Superior temporal gyrus (tissue), 1 donor: ENCODE results near the gene POLR1G.

ENCODE experiments used
- DNase-seq: peaks from one replicate; pipeline ENCODE4 v3.0.0-alpha.2; 2016; ENCODE audit errors: extremely low spot score

POLR1G gene, protein sequence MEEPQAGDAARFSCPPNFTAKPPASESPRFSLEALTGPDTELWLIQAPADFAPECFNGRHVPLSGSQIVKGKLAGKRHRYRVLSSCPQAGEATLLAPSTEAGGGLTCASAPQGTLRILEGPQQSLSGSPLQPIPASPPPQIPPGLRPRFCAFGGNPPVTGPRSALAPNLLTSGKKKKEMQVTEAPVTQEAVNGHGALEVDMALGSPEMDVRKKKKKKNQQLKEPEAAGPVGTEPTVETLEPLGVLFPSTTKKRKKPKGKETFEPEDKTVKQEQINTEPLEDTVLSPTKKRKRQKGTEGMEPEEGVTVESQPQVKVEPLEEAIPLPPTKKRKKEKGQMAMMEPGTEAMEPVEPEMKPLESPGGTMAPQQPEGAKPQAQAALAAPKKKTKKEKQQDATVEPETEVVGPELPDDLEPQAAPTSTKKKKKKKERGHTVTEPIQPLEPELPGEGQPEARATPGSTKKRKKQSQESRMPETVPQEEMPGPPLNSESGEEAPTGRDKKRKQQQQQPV

DNA sequence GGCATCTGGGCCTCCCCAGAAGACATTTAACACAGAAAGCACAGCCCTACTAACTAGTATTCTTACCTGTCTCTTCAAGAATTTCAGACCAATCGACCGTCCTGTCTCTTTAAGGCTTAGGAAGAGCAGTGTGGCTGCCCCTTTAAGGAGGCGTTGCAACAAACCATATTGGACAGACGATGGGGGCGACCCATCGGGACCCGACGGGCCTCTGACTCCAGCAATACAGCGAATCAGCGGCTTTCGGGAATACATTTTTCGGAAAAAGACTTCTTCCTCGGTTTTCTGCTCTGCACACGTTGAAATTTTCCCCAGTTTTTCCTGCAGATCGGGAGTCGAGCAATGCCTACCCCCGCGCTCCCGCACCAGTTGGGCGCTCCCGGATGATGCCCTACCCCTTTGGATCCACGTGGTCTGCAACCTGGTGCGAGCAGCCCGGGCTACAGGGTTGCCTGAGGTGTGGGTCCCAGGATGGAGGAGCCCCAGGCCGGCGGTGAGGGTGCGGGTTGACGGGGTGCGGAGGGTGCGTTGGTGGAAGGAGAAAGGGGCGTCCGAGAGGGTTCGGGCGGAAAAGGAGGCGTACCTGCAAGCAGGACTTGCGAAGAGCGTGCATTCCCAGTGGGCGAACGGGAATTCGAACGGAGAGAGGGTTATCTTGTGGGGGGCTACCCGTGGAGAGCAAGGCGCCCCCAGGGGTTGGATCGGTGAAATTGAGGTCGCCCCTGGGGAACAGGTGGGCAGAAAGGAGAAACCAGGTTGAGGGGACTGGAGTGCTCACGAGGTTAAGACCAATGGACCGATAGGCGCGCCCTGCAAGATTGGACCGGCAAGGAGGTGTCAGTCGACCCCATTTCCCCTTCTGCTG lies at the start of gene POLR1G:
POLR1G (plus strand) TSS at position 419 of the 865 bp plus-strand sequence; CDS start at position 472, 53 bp downstream.
- peak; percentile 97 for DNase-seq

DNA sequence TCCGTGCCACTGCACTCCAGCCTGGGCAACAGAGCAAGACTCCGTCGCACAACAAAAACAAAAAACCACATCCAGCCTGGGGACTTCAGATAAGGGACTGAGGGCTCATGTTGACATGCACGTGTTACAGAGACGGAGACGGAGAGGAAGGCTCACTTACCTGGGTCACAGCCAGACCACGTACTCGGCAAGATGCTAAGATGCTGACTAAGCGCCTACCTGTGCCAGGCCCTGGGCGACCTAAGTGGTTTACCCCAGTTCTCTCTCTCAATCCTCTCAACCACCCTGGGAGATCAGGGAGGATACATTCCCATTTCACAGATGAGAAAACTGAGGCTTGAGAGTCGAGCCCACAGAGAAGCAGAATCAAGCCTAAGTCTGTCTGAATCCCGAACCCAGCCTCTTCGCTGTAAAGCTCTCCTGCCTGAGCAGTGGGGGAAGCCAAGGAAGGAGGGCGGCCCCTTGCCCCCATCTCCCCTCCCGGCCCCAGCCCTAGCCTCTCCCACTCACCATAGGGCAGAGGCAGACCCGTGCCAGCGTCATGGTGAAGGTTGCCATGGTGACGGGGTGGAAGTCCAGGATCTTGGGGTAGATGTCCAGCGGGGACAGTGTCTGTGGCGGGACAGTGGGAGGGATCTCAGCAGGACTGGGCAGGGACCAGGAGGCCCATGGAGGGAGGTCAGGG lies 49.5 kb upstream of the POLR1G start:
- no peak for DNase-seq

DNA sequence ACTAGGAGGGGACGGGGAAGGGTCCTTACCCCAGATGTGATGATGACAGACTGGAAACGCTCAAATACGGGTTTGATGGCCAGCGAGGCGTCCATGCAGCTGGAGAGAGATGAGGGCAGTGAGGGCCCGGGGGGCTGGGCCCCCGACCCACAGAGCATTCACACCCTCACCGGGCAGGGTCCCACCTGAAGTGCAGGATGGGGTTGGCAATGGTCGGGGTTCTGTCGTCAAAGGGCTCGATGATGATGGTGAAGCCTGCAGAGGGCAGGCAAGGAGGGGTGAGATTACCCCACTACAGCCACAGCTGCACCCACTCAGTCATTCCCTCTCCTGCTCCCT lies 49.0 kb upstream of the POLR1G start:
- no peak for DNase-seq

DNA sequence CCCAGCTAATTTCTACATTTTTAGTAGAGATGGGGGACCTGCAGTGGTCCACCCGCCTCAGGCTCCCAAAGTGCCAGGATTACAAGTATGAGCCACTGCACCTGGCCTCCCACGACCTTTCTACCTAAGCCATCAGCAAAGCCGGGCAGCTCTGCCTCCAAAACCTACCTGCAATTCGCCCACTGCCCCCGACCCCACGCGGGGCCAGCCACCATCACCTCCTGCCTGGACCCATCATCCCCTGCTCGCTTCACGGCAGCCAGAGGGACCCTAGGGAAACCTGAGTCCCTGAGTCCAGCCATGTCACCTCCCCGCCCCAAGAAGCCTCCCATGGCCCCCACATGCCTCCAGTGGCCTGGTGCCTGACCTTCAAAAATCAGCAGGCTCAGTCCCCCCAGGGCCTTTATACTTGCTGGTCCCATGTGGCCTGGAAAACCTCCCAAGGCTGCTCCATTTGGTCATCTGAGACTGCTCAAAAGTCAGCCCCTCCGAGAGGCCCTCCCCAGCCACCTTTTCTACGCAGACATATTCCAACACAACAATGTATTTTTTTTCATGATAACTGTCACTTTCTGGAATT lies 48.1 kb upstream of the POLR1G start:
- no peak for DNase-seq

DNA sequence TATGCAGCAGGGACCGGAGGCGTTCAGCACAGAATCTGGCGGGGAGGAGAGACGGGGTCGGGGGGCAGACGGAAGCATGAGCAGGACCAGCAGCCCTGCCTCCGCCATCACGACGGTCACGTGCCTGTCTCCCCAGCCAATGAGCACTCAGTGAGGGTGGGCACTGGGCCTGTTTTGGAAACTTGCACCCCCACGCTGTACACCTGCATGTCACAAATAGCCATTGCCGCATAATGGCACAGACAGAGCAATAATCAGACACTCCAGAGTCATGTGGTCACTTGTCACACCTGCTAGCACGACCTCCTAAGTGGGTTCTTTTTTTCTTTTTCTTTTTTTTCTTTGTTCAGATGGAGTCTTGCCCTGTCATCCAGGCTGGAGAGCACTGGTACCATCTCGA lies 44.8 kb upstream of the POLR1G start:
- DNase-seq = no peak

DNA sequence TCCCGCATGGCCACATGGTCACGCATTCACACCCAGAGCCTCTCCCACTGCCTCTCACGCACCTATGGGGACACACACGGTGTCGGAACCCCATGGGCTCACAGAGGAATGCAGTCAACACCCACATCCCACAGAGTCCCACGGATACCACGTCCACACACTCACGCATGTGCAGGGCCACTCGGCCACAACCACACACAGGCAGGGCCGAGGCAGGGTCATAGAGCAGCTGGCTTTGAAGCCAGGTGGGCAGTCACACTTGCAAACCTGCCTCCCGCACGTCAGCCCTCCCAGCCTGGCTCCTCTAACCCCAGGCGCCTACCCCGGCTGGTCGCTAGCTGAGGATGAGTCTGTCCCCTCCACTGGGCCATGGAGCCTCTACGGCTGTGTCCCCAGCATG lies 44.2 kb upstream of the POLR1G start:
- no peak for DNase-seq

DNA sequence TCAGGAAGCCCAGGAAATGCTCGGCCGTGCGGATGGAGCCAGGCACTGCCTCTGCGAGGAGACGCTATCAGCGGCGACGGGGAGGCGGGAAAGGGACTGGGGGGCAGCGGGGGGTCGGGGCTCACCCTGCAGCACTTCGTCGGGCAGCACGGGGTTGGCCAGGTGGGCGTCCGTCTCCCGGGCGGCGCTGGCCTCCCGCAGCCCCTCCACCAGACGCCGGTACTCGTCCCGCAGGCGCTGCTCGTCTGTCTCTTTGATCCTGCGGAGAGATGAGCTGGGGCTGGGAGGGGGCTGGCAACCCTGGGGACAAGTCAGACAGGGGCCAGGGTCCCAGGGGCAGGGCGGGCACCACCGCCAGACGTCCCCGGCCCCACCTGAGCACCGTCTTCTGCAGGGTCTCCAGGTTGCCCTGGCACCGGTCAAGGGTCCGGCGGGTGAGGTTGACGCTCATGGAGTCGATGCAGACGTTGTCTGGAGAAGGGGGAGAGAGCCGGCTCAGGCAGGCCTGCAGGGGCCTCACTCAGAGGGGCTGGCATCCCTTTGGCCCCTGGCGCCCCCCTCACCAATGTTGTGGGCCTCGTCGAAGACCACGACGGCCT lies 42.5 kb upstream of the POLR1G start:
- DNase-seq = no peak

DNA sequence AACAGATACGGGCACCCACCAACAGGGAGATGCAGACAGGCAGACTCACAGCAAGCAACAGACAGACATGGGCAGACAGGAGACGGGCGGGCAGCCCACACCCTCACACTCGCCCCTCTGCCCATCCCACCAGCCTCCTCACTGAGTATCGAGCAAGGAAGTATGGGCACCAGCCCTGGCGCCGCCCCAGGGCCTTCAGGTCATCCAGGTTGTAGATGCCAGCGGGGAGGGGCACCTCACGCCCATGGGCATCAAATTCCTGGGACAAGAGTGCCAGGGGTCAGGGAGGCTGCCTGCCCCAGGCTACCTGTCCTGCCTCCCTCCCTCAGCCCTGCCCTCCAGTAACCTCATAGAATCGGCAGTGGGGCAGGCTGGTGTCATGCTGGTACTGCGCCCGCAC lies 41.7 kb upstream of the POLR1G start:
- DNase-seq = no peak

DNA sequence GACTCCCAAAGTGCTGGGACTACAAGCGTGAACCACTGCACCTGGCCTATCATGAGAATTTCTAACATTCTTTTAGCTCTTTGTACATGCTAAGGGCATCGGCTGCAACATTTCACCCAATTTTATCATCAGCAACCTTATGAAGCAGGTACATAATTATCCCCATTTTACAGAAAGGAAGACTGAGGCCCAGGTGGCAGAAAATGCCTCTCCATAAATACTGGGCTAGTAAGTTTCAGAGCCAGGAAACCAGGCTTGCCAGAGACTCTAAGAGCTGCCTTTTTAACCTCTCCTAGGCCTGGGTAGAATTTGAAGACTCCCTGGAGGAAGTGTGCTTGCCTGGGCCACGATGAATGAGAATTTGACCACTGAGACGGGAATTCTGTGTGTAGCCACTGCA lies 38.3 kb upstream of the POLR1G start:
- DNase-seq = no peak

DNA sequence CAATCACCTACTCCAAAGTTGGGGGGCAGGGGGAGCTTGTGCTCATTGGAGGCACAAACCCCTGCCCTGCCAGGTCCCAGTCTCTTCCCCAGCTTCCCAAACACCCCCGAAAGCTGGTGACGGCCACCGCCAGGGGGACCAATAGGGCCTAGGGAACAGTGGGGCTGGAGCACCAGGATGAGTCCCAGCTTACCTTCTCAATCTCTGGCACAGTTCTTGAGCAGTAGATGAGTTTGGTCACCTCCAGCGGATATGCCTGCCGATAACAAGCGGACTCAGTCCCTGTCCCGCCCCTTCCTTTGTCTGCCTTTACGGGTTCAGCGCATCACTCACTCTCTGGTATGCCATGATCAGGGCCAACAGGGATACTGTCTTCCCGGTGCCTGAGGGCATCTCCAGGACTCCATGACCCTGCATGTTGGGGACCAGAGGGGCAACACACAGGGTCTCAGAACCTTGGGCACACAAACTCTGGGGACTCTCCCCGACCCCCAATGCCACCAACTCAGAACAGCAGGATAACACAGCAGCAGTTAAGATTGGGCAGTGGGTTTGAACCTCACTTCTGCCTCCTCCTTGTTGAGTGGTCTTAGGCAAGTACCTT lies 37.6 kb upstream of the POLR1G start:
- no peak for DNase-seq

DNA sequence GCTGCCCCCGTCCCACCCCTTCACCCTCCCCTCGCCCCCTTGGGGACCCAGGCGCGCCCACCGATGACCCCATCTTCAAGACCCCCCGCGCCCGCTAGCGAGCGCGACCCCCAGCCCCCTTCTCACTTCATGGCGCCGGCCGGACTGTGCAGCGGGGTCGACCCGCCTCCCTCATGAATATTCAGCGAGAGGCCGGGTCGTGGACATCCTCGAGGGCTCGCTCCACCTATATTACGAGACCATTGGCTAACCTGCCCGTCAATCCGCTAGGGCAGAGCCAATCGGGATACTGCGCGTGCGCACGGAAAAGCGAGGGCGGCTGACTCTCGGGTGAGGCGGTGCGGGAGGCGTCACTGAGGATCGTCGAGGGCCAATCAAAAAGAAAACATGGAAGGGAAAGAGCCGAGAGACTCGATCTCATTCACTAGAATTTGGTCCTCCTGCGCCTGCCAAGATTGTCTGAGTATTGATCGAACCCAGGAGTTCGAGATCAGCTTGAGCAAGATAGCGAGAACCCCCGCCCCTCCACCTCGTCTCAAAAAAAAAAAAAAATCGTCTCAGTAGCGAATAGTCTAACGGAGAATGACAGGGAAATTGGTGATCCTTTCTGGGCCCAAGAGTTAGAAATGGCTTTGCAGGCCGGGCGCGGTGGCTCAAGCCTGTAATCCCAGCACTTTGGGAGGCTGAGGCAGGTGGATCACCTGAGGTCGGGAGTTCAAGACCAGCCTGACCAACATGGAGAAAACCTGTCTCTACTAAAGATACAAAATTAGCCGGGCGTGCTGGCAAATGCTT lies 35.8 kb upstream of the POLR1G start, which contains the start of gene ERCC2:
ERCC2 (minus strand) TSS at position 164 of the 795 bp plus-strand sequence; CDS start at position 131, 33 bp downstream.
- peak; percentile 99 for DNase-seq

DNA sequence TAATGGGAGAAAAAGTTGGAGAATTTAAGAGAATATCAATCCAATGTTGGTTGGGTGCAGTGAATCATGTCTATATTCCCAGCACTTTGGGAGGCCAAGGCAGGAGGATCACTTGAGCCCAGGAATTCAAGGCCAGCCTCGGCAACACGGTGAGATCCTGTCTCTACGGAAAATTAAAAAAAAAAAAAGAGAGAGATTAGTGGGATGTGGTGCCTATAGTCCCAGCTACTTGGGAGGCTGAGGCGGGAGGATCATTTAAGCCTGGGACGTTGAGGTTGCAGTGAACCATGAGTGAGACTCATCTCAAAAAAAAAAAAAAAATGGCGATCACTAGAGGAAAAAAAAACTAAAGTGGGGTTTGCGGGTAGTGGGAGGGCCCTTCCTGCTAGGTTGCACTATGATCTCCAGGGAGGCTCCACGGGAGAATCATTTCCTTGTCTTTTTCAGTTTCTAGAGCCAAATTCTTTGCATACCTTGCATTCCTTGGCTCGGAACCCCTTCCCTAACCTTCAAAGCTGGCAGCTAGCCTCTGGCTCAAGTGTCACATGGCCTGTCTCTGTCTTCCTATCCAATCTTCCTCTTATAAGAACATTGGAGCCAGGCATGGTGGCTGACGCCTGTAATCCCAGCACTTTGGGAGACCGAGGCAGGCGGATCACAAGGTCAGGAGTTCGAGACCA lies 30.3 kb upstream of the POLR1G start:
- DNase-seq = no peak

DNA sequence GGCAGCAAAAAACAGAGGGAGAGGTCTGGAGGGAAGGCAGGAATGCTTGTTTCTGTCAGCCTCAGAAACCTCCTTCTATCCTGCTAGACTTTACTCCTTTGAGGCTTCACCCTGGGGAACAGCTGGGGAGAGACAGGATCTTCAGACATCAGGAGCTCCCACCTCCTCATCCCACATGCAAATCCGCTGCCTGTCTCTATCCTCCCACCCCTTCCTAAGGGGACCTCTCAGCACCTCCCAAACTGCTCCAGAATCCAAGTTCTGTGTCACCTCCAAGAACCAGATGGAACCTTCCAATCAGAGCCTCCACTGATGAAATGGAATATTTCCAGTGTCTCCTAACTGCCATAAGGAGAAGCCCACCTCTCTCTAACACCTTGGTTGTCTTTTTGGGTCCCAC lies 26.3 kb upstream of the POLR1G start:
- no peak for DNase-seq

DNA sequence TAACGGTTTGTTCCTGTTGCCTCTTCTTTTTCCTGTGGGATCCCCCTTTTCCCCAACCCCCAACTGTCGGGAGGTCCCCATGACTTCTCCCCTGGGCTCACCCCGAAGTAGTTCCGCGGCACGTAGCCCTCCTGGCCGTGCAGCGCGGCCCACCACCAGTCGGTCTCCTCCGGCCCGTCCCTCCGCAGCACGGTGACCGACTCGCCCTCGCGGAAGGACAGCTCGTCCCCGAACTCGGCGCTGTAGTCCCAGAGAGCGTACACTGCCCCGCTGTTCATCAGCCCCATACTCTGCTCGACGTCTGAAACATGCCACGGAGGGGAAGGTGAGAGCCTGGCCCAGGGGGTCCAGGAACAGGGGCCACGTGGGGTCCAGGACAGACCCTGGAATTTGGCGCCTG lies 24.0 kb upstream of the POLR1G start:
- no peak for DNase-seq

DNA sequence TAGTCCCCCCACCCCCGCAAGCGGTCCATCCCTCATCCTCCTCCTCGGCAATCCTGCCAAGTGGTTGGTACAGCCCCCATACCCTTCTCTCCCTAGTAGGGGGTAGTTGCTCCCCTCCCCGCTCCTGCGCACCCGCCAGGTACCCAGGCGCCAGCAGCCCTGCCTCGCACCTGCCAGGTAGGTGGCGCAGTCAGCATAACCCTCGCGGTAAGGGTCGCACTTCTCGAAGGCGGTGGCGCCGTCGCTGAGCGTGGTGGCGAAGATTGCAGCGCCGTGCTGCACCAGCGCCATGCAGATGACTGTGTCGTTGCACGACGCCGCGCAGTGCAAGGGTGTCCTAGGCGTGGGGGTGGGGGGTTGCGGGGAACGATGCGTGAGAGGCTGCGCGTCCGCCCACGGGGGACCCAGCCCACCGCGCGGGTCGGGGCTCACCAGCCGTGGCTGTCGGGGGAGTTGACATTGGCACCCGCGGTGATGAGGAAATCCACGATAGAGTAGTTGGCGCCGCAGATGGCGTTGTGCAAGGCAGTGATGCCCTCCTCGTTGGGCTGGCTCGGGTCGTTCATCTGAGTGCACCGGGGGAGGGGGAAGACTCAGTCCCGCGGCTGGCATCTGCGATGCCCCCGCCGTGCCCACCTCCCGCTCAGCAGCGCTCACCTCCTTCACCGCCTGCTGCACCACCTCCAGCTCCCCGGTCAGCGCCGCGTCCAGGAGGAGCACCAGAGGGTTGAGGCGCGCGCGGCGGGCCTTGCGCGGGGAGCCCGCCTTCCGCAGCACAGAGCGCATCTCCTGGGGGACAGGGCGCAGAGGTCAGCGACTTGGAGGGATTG lies 20.8 kb upstream of the POLR1G start:
- DNase-seq = no peak

DNA sequence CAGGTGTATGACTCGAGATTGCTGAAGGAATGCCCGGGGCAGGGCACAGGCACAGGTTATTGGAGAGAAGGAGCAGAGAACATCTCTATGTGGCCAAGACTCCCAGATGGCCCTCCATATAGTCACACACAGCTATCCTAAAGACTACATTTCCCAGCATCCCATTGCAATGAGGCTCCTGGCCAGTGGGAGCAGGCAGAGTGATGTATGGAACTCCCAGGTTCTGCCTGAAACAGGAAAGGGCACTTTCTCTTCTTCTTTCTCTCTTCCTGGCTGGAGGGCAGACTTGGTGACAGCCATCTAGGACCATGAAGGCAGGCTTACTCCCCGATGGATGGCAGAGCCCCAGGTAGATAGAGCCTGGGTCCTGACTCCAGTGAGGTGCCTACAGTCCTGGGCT lies 15.1 kb upstream of the POLR1G start:
- DNase-seq = no peak

DNA sequence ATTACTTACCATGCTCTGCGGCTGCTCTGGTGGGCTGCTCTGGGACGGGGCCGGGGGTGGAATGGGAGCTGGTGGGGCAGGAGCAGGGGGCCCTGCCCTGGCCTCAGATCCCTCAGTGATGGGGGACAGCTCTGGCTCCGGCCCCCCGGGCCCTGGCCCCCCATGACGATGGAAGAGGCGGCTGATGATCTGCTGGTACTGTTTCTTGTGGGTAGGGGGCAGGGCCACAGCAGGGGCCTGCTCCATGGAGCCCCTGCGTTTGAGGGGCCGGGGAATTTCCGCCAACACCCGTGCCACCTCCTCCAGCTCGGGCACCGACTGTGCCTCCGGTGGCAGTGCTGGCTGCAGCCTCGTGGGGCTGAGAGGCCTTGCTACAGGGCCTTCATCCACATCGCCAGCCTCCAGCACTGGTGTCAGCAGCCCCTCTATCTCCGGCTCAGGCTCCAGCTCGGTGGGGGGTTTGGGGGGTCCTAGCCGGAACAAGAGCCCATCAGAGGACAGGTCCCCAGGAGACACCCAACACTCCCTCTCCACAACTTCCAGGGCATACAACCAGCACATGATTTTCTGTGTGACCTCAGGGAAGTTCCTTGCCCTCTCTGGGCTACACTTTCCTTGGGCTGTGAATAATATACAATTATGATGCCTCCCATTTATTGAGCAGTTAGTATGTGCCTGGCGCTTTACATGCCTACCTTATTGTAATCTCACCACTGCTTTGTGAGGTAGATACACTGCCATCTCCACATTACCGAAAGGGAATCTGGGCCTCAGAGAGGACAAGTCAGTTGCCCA lies 14.4 kb upstream of the POLR1G start:
- no peak for DNase-seq
